ENCODE results near the gene PTPRN2.
"Not testable (repeated sequence)": the region's sequence is repeated elsewhere in the genome, so short reads cannot be mapped to it uniquely, and the experiment has no call there.

PTPRN2 gene

GRCh38 chr7:158432369-158433341 is 155.0 kb downstream of the PTPRN2 start:
- no peak for FAIRE-seq

DNA sequence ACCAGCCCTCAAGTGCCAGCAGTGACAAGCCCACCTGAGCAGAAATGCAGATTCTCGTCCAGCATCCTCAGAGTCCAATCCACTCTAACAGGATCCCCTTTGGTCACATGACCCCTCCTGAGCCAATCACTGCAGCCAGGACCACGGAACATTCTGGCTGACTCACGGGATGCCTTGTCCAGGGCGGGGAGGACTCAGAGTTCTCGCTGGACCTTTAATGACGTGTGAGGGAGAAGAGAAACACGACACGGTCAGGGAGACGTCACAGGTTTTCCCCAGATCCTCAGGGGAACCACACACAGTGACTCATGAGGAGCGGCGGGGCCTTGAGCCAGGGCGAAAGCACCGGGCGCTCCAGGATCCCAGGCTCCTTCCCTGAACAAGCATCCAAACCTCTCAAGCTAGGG is 155.7 kb downstream of the PTPRN2 start:
- FAIRE-seq: no peak

- no peak for FAIRE-seq
Measured at GRCh38 chr7:158431055-158431940, 156.3 kb downstream of the PTPRN2 start.

DNA sequence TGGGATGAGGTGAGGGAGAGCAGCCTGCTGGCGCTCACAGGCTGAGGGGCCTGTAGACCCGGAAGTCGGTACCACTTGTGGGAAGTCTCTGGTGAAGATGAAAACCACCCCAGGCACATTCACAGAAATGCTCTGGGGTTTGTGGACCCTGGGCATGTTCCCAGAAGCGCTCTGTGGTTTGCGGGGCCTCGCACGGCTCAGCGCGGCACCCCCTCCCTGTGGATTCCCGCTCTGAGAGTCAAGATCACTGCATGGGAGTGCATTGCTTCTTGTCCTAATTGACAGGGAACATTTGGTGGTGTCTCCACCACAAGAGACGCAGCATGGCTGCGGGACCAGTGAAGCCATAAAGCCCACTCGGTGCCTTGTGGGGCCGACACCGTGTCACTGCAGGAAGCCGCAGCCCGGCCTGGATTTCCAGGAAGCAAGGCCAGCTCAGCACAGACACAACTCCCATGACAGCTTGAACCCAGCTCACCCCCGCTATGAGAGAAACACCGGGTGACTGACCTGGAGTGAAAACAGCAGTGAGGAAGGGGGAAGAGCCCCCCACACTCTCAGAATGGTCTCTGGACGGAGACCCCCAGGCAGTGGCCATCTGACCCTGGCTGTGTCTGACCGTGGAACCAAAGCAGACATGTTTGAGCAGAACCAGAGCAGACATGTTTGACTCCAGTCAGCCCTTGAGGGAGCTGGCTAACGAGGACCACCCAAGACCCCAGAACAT is 157.2 kb downstream of the PTPRN2 start:
- no peak for FAIRE-seq

GRCh38 chr7:158428837-158429753 is 158.5 kb downstream of the PTPRN2 start:
- no peak for FAIRE-seq

DNA sequence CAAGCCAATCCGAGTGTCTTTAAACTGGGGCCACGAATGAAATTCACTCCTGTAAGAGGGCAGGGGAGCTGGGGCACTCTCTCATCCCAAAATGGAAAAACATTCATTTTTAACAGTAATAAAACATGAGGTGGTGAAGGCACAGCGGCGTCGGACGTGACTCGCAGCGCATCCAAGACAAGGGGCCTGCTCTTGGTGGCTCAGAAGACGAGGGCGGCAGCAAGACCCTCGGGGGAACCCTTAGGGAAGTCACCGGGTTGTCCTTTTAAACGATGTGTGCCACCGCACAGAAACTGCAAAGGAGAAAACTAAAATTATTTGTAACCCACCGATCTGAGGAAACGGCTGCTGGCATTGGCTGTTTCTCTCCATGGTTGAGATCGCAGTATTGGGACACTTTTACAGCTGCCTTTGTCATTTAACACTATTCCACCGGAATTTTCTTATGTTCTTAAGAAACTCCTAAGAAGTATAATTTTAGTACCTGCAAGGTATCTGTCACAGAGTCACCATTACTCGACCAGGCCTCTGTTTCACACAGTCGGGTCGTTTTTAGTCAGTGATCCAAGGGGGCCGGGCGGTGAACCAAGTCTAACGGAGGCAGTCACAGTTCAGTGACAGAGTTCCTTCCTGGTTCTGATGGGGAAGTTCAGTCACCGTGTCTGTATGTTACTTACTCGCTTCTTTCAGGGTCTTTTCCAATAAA is 159.3 kb downstream of the PTPRN2 start:
- FAIRE-seq: no peak

- not testable (repeated sequence) for FAIRE-seq
Measured at GRCh38 chr7:158425676-158426075, 161.9 kb downstream of the PTPRN2 start.

DNA sequence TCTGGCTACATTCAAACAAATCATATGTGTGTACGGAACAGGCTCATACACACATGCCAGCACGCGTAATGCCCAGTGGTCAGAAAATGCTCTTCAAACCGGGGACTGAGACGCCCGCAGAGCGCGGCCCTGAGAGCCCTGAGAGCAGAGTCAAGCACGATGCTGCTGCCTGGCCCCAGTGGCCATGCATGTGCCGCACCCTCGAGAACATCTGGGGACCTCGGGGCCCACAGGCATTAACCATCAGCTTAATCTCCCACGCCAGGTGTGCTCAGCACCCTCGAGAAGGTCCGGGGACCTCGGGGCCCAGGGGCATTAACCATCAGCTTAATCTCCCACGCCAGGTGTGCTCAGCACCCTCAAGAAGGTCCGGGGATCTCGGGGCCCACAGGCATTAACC is 163.1 kb downstream of the PTPRN2 start:
- FAIRE-seq: no peak

DNA sequence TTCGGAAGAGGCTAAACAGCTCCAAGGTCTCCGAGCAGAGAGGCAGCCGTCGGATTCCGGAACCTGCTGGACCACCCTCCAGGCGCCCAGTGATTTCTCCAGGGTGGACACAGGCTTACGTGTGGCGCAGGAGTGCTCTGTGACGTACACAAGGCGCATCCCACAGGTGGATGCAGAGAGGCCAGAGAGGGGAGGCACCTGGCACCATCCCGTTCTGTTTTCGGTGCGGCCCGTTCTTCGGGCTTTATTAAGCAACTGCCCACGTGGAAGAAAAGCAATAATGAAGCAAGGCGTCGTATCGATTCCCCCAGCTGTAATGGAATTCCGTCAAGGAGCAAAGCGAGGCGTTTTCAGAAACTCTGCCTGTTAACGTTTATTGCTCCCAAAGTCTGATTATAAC is 163.6 kb downstream of the PTPRN2 start:
- FAIRE-seq: no peak

DNA sequence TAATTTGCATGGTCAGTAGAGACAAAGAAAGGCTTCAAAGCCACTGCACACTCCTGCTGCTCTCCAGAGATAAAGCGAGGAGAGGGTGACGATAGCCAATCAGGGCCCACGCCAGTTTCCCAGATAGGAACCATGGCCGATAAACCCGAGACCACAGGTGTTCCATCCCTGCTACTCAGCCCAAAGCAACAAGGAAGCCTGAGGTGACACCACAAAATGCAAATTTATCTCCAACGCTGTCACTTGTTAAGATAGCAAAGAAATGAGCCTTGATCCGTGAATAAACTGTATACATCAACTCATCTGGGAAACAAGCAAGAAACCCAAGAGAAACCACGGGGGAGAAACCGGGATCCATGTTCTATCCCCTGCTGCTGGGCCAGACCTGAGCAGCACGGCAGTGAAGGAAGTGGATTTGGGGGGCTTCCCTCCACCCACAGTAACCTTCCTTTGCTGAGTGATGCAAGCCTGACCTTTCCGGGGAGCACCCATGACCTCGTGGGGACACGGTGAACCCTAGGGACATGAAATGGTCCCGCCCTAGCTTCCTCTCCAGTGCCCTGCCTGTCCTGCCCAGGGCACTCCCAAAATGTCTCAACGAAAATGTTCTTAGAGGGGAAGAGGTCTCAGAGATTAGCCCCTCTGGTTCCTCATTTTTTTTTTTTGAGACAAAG is 164.6 kb downstream of the PTPRN2 start:
- no peak for FAIRE-seq

GRCh38 chr7:158422196-158422886 is 165.3 kb downstream of the PTPRN2 start:
- FAIRE-seq: no peak

GRCh38 chr7:158421361-158421760 is 166.3 kb downstream of the PTPRN2 start:
- no peak for FAIRE-seq

DNA sequence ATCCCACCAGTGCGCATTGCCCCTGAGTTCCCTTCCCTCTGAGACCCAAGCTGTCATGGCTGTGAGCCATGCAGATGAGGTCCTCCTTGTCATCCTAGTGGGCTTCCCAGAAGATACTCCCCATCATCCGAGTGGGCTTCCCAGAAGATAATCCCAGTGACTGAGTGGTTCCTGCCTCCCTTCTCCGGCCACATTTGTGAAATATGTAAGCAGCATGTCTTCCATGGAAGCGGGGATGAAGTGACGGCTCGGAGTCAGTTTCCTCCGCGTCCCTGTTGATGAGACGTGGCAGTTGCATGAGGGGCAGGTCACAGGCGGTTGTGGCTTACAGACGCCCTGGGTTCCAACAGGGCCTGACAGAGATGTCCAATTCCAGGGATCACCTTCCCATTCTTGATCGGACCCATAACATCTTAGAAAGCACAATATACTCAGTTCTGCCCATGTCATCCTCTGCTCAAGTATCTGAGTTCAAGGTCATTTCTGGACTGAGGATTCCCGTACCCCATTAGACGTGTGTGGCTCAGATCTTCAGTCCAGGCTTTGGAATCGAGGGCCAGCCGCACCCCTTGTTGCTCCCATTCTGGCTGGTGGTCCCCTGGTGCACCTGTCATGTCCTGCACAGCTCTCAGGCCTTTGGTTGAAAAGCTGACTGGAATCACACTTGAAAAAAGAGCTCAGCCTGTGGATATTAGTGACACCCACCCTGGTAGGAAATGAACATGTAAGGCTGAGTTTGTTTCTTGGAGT is 166.9 kb downstream of the PTPRN2 start:
- FAIRE-seq: no peak

DNA sequence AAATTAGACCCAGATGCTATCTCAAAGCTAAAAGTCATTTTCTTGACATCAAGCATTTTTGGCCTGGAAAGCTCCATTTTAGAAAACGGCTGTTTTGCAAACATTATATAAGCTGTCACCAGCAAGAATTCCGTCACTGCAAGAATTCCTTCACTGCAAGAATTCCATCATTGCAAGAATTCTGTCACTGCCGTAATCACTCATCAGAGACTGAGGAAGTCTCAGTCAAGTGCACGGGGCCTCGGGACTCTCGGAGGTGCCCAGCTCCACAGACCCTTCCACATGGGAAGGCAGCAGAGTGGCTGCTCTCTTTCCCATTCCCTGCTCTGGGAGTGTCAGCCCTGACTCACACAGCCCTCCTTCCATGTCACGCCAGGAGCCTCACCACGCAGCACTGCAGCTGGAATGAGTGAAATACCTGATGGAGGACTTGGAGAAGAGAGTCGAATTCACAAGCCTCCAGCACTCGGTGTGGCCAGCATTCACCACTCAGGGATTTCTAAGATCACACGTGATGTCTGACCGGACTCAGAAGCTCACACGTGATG is 168.3 kb downstream of the PTPRN2 start:
- FAIRE-seq: no peak

GRCh38 chr7:158418395-158418794 is 169.2 kb downstream of the PTPRN2 start:
- not testable (repeated sequence) for FAIRE-seq

DNA sequence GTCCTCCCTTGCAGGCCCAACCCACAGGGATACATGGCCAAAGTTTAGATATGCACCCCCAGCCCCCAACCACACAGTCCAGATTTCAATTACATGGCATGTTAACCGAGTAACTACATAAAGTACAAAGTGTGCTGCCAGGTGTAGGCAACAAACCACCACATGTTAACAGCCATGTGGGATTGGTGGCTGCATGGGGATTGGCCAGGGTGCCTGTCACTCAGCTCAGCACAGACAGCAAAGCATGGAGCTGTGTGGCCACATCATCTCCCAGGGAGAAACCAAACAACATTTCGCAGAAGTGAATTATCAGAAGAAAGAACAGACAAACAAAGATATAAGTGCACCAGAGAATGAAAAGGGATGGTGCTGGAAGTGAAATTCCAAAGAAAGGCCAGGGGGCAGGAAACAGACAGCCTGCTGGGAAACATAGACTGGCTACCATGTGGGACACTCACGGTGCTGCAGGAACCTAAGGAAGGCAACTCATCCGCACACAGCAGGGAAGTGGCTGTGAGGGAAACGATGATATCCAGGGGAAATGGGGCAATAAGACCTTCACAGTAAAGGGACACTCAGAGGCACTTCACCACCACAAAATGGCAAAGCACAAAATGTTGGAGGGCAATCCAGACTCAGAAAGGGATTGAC is 171.2 kb downstream of the PTPRN2 start:
- no peak for FAIRE-seq

DNA sequence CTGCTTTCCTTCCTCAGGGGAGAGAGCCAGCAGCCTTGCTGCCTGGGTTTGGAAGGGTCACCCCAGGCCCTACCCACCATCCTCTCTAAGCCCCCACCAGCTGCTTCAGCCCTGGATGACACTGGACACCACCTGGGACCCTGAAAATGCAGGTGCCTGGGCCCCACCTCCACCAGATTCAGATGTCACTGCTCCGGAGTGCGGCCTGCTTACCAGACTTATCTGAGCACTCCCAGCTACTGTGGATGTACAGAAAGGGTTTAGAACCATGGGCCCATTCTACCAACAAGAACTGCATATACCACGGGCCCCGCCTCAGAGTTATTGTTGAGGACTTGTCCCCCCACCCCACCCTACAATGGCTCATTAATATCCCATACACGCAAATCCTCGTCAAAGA is 172.3 kb downstream of the PTPRN2 start:
- FAIRE-seq: no peak

DNA sequence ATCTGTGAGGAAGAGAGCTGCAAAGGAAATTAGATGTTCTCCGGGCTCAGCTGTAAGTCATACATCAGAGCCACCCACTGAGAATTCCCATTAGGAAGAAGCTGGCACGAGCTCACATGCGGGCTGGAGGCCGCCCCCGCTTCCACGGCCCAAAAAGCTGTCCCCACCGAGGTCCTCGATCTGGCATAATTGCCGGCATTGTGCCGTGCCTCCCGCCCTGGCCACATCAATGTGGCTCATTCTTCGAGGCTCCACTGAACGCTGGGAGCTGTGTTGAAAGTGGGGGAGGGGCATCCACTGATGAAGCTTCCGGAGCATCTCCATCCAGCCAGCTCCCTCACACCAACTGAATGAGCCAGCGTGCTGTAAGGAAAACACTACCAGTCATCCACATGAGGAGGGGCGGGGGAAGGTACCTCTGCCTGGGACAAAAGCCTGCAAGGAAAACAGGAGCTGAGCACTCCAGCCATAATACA is 173.1 kb downstream of the PTPRN2 start:
- no peak for FAIRE-seq
